K562 (cell line): ENCODE results near the gene DDC. TPM values are rescaled to one million over a fixed set of nuclear protein-coding genes. Genes with fewer than 3 reads are reported as not detected.

ENCODE experiments used
- ATAC-seq: fragments of 200-7000 bp; cut with Tn5 transposase; 3 replicates; pipeline ENCODE4 v1.9.1; 2020; ENCODE audit warnings: moderate library complexity
- BruUV-seq: library from RNA; stranded (reverse); fragments of 400-500 nt; replicated peaks from 2 replicates; lab custom pipeline; 2021; lab: Mats Ljungman, UMichigan
- CTCF ChIA-PET: fragments of 300-600 bp; formaldehyde crosslinking; extraction: SDS; loops from one replicate; lab custom pipeline; 2021; ENCODE audit warnings: low intra/inter-chr PET ratio; lab: Yijun Ruan, JAX
- POLR2A ChIA-PET: fragments of 300-600, 350-650 bp; sonication (Branson Sonifier 250); formaldehyde crosslinking; extraction: SDS; loops from one replicate; lab custom pipeline; 2021; ENCODE audit warnings: antibody characterized with exemption, inconsistent platforms; lab: Yijun Ruan, JAX
- DNase-seq, 4 experiments: peaks; one replicate each; pipeline versions ENCODE4 v3.0.0 to v3.0.0-alpha.2; 2011 to 2018; ENCODE audit warnings: low spot score in 3 of 4, mixed read lengths in 3 of 4; ENCODE audit errors: extremely low read depth in 1 of 4
- FAIRE-seq: peaks from 2 replicates; lab custom pipeline; 2011; peaks lifted over from hg19 to GRCh38; lab: Jason Lieb, UNC
- H2AFZ ChIP-seq: 2 replicates; pipeline ENCODE4 v1.6.0; 2011; ENCODE audit warnings: low read depth, low read length, control low read depth, inconsistent platforms
- H3K27ac ChIP-seq: fragments of 200-600 bp; 3 replicates; pipeline ENCODE4 v1.8.0; 2011; ENCODE audit warnings: low read depth, mild to moderate bottlenecking, control low read depth, inconsistent platforms, low read length, moderate library complexity, mixed read lengths; ENCODE audit errors: extremely low read depth
- H3K27me3 ChIP-seq, 2 experiments: fragments of 300-600 bp in 1 of 2; 2 replicates in 1 of 2; 3 replicates in 1 of 2; pipeline versions ENCODE4 v1.6.0 to v1.8.0; 2011; ENCODE audit warnings: inconsistent platforms in 2 of 2, low read length in 2 of 2, mild to moderate bottlenecking in 1 of 2, mixed read lengths in 1 of 2, moderate library complexity in 1 of 2; ENCODE audit not compliant: control insufficient read depth in 2 of 2, insufficient read depth in 2 of 2
- H3K36me3 ChIP-seq: fragments of 300-600 bp; 3 replicates; pipeline ENCODE4 v1.8.0; 2011; ENCODE audit warnings: mild to moderate bottlenecking, low read length, inconsistent platforms; ENCODE audit not compliant: control insufficient read depth, insufficient read depth
- H3K4me1 ChIP-seq, 2 experiments: fragments of 200-600 bp in 1 of 2; replicated peaks in 1 of 2; 2 replicates in 1 of 2; 3 replicates in 1 of 2; pipeline versions ENCODE4 v1.5.1 to v1.8.0; 2011; ENCODE audit warnings: inconsistent platforms in 2 of 2, low read length in 2 of 2, mild to moderate bottlenecking in 1 of 2, mixed read lengths in 1 of 2, moderate library complexity in 1 of 2; ENCODE audit not compliant: control insufficient read depth in 2 of 2, insufficient read depth in 2 of 2
- H3K4me2 ChIP-seq: 2 replicates; pipeline ENCODE4 v1.6.1; 2011; ENCODE audit warnings: low read length, control low read depth, inconsistent platforms, mixed read lengths; ENCODE audit not compliant: insufficient read depth
- H3K4me3 ChIP-seq: fragments of 200-600 bp; sonication (generic), shearing (Covaris generic); 2 replicates; pipeline ENCODE4 v1.5.1; 2016; ENCODE audit warnings: control low read depth, inconsistent platforms
- H3K79me2 ChIP-seq: fragments of 200-600 bp; 3 replicates; pipeline ENCODE4 v1.8.0; 2011; ENCODE audit warnings: low read length, inconsistent platforms; ENCODE audit not compliant: control insufficient read depth, insufficient read depth
- H3K9ac ChIP-seq, 2 experiments: 2 replicates each; pipeline versions ENCODE4 v1.6.0 to v1.6.1; 2011; ENCODE audit warnings: low read depth in 2 of 2, low read length in 2 of 2, control low read depth in 1 of 2, inconsistent platforms in 1 of 2, mild to moderate bottlenecking in 1 of 2, mixed read lengths in 1 of 2; ENCODE audit not compliant: insufficient read depth in 1 of 2
- H3K9me1 ChIP-seq: one replicate; pipeline ENCODE4 v1.6.0; 2011; ENCODE audit warnings: inconsistent platforms, mild to moderate bottlenecking, low read length, moderate library complexity; ENCODE audit not compliant: control insufficient read depth, insufficient read depth
- H3K9me3 ChIP-seq: replicated peaks from 2 replicates; pipeline ENCODE4 v1.5.1; 2011; ENCODE audit warnings: low read depth, low read length, inconsistent platforms; ENCODE audit not compliant: control insufficient read depth, insufficient read depth
- H4K20me1 ChIP-seq: replicated peaks from 2 replicates; pipeline ENCODE4 v1.6.1; 2011; ENCODE audit warnings: low read length, inconsistent platforms, mixed read lengths; ENCODE audit not compliant: control insufficient read depth, insufficient read depth
- BCL6 ChIP-seq: fragments of 250-450 bp; sonication (Bioruptor Pico); IDR thresholded peaks from 2 replicates; pipeline ENCODE4 v1.4.0; 2020
- ELF1 ChIP-seq: fragments of 200-800 bp; sonication (Bioruptor generic); IDR thresholded peaks from 2 replicates; pipeline ENCODE4 v1.6.1; 2016; ENCODE audit warnings: missing genetic modification characterization, missing compliant biosample characterization
- MAZ ChIP-seq, 2 experiments: fragments of 450-650 bp in 1 of 2; sonication (generic) in 1 of 2; formaldehyde crosslinking; IDR thresholded peaks in 1 of 2; conservative IDR thresholded peaks in 1 of 2; 2 replicates each; pipeline versions ENCODE4 v1.4.0 to v1.5.0; 2020; ENCODE audit warnings: mild to moderate bottlenecking in 1 of 2, missing genetic modification reagents in 1 of 2
- MYC ChIP-seq, 2 experiments: fragments of 250-450 bp in 1 of 2; sonication (Bioruptor Pico) in 1 of 2; IDR thresholded peaks; 2 replicates each; pipeline versions ENCODE4 v1.5.1 to v1.6.1; 2012 to 2021; ENCODE audit warnings: low read depth in 2 of 2, borderline replicate concordance in 1 of 2, improper control_type of control experiment in 1 of 2, low read length in 1 of 2, mild to moderate bottlenecking in 1 of 2, moderate library complexity in 1 of 2
- RBBP5 ChIP-seq: fragments of 200-600 bp; sonication (generic); IDR thresholded peaks from 2 replicates; pipeline ENCODE4 v1.6.1; 2012; ENCODE audit warnings: borderline replicate concordance, mild to moderate bottlenecking, low read length, control low read depth, inconsistent platforms; ENCODE audit not compliant: insufficient read depth, poor library complexity, severe bottlenecking
- SLC30A9 ChIP-seq: fragments of 250-450 bp; sonication (Bioruptor Pico); IDR thresholded peaks from 2 replicates; pipeline ENCODE4 v1.8.0; 2022; ENCODE audit warnings: mild to moderate bottlenecking, moderate library complexity
- TRIM24 ChIP-seq, 2 experiments: fragments of 450-650 bp; IDR thresholded peaks; 2 replicates each; pipeline ENCODE4 v1.6.1; 2016
- ZFP36 ChIP-seq: fragments of 150-350 bp; IDR thresholded peaks from 2 replicates; pipeline ENCODE4 v1.6.1; 2018; ENCODE audit warnings: low read length, low read depth; ENCODE audit not compliant: partially characterized antibody
- ZNF133 ChIP-seq: fragments of 250-450 bp; sonication (Bioruptor Pico); IDR thresholded peaks from 2 replicates; pipeline ENCODE4 v1.4.0; 2020; ENCODE audit warnings: mild to moderate bottlenecking
- ZNF232 ChIP-seq: sonication (generic); formaldehyde crosslinking; IDR thresholded peaks from 2 replicates; pipeline ENCODE4 v1.8.0; 2022; ENCODE audit warnings: mild to moderate bottlenecking, missing genetic modification reagents
- ZNF583 ChIP-seq: fragments of 250-450 bp; sonication (Bioruptor Pico); IDR thresholded peaks from 2 replicates; pipeline ENCODE4 v1.4.0; 2020
- WGBS: fragments of 100-300 bp; shearing (Covaris generic); methylation state at CpG from one replicate; pipeline ENCODE4 v1.1.6; 2016; ENCODE audit warnings: low coverage, mixed read lengths; ENCODE audit not compliant: insufficient coverage; ENCODE audit errors: missing lambda C conversion rate; 5-methylcytosine and 5-hydroxymethylcytosine counted together
- in situ Hi-C: fragments of 300-500 bp; cut with MboI; formaldehyde crosslinking; loops from 4 replicates; pipeline ENCODE4 v1.15.0; 2018; ENCODE audit warnings: inconsistent platforms, mixed read lengths
- intact Hi-C: fragments of 100-400 bp; cut with micrococcal nuclease; formaldehyde crosslinking; loops from 2 replicates; pipeline ENCODE4 v1.14.2; 2022
- polyA plus RNA-seq, 8 experiments: library from polyadenylated mRNA; depleted of rRNA in 4 of 8; stranded (reverse) in 5 of 8; unstranded in 3 of 8; fragments of >200 nt; fragmentation: Nextera tagmentation in 2 of 8; fragmentation: Illumina TruSeq in 1 of 8; extraction: Ambion mirVana in 2 of 8; extraction: Trizol in 1 of 8; gene quantifications; 2 replicates each; pipeline versions ENCODE4 v1.2.1 to v1.2.3, GENCODE V29; 2011 to 2014; ENCODE audit warnings: inconsistent platforms in 1 of 8, missing spikeins in 1 of 8
- total RNA-seq, 7 experiments: library from RNA; depleted of rRNA in 6 of 7; stranded (reverse); fragments of >200 nt in 6 of 7; fragmentation: Illumina TruSeq in 2 of 7; extraction: Trizol in 2 of 7; gene quantifications; 2 replicates each; pipeline versions ENCODE4 v1.2.1 to v1.2.3, GENCODE V29; 2011 to 2021; ENCODE audit warnings: low replicate concordance in 1 of 7

The DDC gene
- total and polyA plus RNA-seq, 9 of the 15 experiments (the other 6 are each of a cell fraction or from before 2014, with no cell fraction given): not detected

DNA sequence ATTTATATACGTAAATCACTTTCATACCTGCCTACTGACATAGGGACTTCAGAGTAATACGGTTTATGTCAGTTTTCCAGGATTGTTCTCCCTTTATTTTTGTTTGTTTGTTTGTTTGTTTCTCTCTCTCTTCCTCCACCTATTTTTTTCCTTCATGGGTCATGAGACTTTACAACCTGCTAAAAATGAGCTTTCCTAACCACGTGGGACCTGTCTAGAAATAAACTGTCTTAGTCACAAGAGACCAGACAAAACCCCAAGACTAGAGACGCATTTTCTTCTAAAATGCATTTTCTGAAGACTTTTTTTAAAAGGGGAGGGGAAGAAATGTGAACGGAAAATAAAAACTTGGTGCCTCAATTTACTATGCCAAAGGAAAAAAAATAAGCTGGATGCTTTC lies 74.0 kb downstream of the DDC start:
- Histone ChIP-seq H4K20me1 (no peaks in the 10 kb centered on the region), H3K4me3 (no peak overlapping the region), H3K9me1 (no peaks in the 10 kb centered on the region), H3K4me1 (peaks cover 5 to 6% of the 10 kb centered on the region in 2 experiments; a peak in 4 of 5 replicates), H3K9ac (no peak overlapping the region), H3K4me2 (no peak overlapping the region), H2AFZ (no peak overlapping the region), H3K9me3 (no peaks in the 10 kb centered on the region), H3K36me3 (no peaks in the 10 kb centered on the region), H3K79me2 (no peaks in the 10 kb centered on the region), H3K27me3 (peaks cover 0 to 7% of the 10 kb centered on the region in 2 experiments; a peak in 1 of 5 replicates), H3K27ac (no peak overlapping the region)
- no peak for TF ChIP-seq ELF1 (tag)
- no peak for TF ChIP-seq ZNF232 (CRISPR knock-in tag)
- no peak for TF ChIP-seq ZNF133 (CRISPR knock-in tag)
- no peak for TF ChIP-seq RBBP5
- no peak for TF ChIP-seq BCL6
- TF ChIP-seq MAZ (CRISPR knock-in tag; conservative IDR thresholded peaks at IDR 0.05 in 1 of 2, IDR thresholded peaks at IDR 0.05 in 1 of 2): no peak
- no peak for TF ChIP-seq ZFP36
- TF ChIP-seq TRIM24 (IDR thresholded peaks at IDR 0.05): no peak
- TF ChIP-seq ZNF583: no peak
- TF ChIP-seq MYC (IDR thresholded peaks at IDR 0.05; ENCODE audit: low read depth, low read length): no peak
- no peak for TF ChIP-seq MYC (CRISPR knock-in tag; IDR thresholded peaks at IDR 0.05; ENCODE audit: borderline replicate concordance, low read depth)
- no peak for TF ChIP-seq SLC30A9 (CRISPR knock-in tag)
- DNase-seq (no peak), ATAC-seq (no peak), FAIRE-seq (no peak)
- BruUV-seq: no TSS peak
- 39% methylated on average over 5 of the region's 5 CpGs for WGBS
- CTCF ChIA-PET: no interaction called here
- intact Hi-C loops (no loop called here), in situ Hi-C loops (no loop called here)
- POLR2A ChIA-PET: interaction anchor here (0.7 to 1.3 kb wide), 2 partner anchors 17 to 30 kb away, joined by 3 read pairs; no protein-coding TSS in a partner anchor
